HG02798 (cell line): ENCODE results near the gene KRTAP12-3.
"Not testable (repeated sequence)": the region's sequence is repeated elsewhere in the genome, so short reads cannot be mapped to it uniquely, and the experiment has no call there.

Experiments used
- ATAC-seq: cut with Tn5 transposase; IDR thresholded peaks from one replicate; pipeline ENCODE4 v1.9.1; 2021; ENCODE audit warnings: mild to moderate bottlenecking; ENCODE audit not compliant: unreplicated experiment, poor library complexity

KRTAP12-3 gene

DNA sequence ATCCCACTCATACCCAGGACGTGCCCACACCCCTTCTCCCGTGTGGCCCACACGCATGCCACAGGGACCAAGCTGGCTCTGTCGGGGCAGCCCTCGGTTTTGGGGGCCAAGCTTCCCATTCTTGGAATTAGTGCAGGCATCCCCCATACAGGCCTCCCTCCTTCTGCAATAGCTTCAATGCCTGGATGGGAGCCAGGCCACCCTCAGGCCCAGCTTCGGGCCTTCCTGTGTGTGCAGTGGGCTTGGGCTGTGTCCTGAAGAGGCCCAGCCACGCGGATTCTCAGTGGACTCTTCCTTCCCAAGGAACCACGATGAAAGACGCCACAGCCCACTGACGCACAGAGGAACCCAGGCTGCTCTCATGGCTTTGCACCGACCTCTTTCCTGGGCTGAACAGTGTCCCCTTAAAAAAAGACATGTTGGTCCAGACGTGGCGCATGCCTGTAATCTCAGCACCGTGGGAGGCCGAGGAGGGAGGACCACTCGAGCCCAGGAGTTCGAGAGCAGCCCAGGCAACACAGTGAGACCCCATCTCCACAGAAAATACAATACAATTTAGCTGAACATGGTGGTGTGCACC lies 8.1 kb upstream of the KRTAP12-3 start:
- ATAC-seq: no peak

DNA sequence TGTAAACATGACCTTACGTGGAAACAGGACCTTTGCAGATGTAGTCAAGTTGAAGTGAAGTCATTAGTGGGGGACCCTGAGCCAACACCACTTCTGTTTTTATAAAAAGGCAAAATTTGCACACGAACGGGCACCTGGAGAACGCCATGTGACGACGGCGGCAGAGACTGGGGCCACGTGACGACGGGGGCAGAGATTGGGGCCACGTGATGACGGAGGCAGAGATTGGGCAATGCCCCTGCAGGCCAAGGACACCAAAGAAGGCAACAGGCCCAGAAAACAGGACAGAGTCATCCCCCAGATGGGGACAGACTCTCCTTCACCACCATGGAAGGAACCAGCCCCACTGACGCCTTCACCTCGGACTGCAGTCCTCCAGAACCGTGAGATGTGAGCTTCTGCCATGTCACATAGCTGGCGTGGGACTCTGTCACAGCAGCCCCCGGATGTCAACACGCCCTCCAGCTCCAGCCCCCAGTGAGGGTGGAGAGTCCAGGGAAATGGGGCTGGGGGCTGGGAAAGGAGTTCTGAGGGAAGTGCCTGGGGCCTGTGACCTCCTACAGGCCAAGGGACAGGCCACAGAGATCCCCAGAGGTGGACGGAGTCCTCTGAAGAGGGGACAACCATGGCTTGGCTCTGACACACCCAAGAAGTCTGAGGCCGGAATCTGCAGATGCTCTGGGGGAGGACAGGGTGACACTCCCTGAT lies 7.3 kb upstream of the KRTAP12-3 start:
- no peak for ATAC-seq

DNA sequence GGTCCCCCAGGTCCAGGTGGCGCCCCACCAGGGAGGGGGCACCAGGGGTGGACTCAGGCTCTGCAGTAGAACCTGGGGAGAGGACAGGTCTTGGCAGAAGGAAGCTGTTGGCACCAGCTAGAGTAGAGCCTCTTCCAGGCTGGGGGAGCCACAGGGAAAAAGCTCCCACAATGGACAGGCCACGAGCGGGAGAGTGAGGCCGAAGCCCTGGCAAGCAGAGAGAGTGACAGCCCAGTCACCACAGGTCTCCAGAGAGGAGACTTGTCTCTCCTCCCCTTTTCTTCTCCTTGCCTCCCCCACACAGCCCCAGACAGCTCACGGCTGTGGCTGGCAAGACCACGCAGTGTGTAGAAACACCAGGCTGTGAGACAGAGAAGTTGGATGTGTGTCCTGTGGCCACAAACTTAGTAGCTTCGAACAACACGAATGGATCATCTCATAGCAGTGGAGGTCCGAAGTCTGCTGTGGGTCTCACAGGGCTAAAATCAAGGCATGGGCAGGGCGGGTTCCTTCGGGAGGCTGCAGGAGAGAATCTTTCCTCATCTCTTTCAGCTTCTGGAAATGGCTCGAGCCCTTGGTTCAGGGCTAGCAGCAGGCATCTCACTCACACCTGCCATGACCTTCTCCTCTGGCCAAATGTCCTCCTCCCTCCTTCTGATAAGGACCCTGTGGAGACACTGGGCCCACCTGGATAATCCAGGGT lies 6.6 kb upstream of the KRTAP12-3 start:
- ATAC-seq: no peak

DNA sequence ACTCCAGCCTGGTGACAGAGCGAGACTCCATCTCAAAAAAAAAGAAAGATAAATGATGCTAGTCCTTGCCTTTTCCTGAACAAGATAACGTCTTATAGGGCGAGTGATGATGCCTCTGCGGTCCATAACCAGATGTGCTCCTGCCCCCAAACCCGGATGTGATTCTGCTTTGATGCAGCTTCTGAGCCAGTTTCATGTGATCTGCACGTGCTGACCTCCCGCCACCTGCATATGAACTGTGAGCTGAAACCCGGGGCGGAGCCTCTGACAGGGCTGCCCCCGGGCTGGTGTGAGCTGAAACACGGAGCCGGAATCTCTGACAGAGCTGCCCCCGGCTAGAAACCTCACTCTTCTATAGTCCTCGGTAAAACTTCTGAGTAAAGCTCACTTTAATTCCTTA lies 4.6 kb upstream of the KRTAP12-3 start:
- ATAC-seq: no peak

DNA sequence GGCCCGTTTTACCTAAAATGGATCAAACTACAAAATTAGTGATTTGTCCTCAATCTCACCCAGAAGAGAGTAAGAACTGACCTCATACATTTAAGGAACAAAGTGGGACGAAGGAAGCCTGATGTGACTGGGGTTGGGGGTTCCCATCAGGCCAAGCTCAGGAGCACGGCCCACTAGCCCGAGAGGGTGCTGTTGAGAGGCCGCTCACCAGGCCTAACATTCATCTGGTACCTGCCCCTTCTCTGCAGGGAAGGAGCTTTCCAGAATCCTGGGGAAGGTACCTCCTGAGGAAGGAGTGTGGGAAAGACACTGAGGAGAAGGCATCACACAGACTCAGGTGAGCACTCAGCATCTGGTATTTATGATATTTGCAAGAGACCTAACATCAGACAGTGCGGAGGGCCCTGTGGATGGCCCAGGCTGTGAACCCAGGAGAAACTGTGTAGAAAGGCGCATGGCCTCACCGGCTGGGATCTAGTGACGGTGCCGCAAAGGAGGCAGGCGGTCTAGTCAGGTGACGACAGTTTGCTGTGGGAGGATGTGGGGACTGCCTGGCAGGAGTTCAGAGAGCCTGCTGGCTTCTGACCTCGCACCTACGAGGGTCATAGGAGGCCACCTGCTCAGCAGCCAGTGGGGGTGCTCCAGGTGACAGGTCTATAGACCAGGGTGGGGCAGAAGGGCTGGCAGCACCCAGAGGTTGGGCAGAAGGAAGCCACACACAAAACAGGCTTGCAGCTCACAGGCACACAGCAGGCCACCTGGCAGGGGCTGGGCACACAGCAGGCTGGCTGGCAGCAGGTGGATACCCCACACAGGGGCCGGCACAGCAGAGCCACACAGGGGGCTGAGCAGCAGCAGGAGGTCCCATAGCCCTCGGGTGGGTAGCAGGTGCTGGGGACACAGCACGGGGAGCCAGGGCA lies 3.8 kb upstream of the KRTAP12-3 start:
- no peak for ATAC-seq

DNA sequence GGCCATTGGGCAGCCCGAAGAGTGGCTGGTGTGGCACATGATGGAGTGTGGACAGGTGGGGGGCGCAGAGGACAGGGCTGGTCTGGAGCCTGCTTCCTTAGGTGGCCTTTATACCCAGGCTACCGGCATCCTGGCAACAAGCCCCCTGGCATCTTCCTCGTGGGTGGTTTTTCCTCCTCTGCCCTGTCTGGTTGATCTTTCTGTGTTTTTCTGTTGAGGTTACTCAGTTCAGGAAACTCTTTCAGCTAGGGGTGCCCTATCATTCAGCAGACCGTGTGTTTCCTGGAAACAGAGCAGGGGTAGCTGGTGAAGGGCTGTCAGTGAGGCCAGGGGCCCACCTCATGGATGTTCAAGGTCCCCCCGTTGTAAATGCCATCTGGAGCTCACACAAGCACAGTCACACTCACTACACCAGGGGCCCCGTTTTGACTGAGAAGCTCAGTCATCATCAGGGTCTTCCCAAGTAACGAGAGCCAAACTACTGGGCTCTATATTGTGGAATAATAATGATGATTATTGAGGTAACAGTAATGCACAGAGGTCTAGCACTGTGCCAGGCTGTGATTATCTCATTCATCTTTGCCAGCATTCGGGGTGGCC lies 3.1 kb upstream of the KRTAP12-3 start, which contains the start of gene KRTAP12-4:
Gene KRTAP12-4, minus strand, starts transcription at position 84 of the 600 bp plus-strand sequence. Its CDS starts 45 bp downstream, at position 39.
- no peak for ATAC-seq

DNA sequence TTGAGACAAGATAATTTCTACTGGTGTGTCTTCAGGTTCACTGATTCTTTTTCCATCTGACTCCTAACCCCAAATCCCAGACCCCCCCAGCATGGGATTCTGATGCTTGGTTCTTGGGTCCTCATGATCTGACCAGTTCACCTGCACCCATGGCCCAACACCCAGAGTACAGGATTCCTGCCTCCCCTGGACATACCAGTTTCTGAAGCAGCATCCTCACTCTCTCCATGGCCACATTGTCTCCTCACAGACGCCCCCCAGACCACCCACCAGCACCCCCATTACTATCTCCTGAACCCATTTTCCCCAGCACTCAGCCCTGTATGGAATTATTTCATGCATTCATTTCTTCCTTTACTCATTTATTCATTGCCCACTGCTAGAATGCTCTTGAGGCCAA lies 864 bp upstream of the KRTAP12-3 start:
- no peak for ATAC-seq

DNA sequence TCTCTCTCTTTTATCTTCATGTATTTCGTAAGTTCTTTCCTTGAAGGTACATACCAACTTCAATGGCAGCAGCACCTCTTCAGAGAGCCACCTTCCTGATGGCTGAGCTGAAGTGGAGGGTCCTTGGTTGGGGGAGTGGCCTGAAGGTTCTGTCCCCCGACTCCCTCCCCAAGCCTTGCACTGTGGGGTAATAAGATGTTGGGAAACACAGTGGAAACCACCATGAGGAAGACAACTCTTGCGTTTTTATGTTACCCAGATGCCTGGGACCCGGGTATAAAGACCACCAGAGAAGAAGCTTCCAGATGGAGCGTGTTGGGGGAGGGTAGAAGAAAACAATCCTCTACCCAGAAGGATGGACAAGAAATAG lies 794 bp downstream of the KRTAP12-3 start:
- ATAC-seq: no peak

DNA sequence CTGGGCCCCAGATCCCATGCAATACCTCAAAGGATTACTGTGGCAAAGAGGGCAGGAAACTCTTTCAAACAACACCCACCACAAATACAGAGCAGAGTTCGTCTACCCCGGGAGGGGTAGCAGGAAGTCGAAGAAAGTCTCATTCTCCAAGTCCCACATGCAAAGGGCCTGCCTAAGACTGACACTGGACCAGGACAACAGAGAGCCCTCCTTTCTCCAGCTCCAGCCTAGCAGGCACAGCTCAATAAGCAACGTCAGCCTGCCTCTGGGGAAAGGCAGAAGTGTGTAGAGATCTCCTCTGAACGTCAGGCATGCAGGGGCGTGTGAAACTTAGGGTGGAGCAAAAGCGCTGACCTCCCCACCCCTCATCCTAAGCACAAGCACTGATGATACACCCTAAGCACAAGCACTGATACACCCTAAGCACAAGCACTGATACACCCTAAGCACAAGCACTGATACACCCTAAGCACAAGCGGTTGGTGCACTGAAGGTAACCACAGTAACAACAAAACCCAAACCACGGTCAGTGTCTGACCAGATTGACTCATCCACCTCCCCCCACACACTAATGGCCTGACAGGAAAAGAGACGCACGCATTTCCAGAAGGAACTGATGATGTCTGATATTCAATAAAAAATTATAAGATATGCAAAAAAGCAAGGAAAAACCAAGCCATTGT lies 1.3 kb downstream of the KRTAP12-3 start:
- no peak for ATAC-seq

DNA sequence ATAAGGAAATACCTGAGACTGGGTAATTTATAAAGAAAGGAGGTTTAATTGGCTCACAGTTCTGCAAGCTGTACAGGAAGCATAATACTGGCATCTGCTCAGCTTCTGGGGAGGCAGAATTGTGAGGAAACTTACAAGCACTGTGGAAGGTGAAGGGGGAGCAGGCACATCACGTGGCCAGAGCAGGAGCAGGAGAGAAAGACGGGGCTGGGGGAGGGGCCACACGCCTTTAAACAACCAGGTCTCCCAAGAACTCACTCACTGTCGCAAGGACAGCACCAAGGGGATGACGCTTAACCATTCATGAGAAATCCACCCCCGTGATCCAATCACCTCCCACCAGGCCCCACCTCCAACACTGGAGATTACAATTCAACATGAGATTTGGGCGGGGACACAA lies 3.8 kb downstream of the KRTAP12-3 start:
- ATAC-seq: not testable (repeated sequence)

DNA sequence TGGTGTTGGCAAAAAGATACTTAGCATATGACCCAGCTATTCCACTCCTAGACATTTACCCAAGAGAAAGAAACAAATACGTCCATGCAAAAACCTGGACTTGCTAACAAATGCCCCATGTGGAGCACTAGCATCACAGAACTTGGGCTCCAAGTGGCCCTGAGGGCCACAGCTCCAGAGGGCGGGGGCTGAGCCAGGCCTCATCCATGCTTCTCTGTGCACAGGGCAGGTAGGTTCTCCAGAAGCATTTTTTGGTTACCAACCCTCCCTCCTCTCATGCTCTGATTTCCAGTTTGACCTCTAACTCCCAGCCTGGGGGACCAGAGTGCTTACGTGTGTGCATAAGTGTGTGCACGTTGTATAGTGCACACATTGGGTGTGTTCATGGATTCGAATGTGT lies 7.0 kb downstream of the KRTAP12-3 start:
- no peak for ATAC-seq

DNA sequence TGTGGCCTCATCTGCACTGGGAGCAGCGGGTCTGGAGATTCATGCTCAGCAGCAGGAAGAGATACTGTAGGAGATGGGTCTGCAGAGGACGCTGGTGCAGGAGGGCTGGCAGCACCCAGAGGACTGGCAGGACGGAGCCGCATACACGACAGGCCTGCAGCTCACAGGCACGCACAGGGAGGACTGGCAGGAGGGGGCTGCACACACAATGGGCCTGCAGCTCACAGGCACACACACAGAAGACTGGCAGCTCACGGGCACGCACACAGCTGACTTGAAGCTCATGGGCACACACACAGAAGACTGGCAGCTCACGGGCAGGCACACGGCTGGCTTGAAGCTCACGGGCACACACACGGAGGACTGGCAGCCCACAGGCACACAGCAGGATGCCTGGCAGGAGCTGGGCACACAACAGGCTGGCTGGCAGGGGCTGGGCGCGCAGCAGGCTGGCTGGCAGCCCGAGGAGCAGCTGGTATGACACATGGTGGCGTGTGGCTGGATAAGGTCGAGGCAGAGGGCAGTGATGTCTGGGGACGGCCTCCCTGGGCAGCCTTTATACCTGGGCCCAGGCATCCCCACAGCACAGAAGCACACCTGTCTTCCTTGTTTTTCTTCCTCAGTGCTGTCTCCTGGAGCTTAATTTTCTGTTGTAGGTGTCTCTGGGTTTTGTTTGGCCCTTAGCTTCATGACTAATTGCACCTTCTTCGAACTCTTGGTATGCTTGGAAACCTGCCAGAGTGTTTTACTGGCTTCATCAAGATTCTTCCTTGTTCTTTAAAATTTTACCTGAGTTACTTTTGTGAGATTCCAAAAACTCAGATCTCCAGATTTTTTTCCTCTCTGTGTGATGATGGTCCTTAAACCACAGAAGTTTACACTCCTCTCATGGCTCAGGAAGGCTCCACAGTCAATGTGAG lies 8.9 kb downstream of the KRTAP12-3 start, which contains the start of gene KRTAP12-2:
Gene KRTAP12-2, minus strand, starts transcription at position 527 of the 920 bp plus-strand sequence. Its CDS starts 41 bp downstream, at position 486.
- no peak for ATAC-seq

DNA sequence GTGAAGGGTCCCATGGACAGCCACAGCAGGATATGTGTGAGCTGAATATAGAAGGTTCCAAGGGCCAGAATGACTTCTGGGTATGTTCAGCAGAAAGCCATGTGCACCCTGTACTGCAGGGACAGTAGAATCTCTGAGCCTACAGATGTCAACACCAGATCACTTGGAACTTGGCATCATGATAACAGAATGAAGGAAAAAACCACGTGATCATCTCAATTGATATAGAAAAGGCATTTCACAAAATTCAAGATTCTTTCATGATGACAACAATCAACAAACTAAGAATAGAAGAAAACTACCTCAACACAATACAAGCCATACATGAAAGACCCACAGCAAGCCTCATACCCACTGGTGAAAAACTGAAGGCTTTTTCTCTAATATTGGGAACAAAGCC lies 9.9 kb downstream of the KRTAP12-3 start:
- ATAC-seq: no peak

DNA sequence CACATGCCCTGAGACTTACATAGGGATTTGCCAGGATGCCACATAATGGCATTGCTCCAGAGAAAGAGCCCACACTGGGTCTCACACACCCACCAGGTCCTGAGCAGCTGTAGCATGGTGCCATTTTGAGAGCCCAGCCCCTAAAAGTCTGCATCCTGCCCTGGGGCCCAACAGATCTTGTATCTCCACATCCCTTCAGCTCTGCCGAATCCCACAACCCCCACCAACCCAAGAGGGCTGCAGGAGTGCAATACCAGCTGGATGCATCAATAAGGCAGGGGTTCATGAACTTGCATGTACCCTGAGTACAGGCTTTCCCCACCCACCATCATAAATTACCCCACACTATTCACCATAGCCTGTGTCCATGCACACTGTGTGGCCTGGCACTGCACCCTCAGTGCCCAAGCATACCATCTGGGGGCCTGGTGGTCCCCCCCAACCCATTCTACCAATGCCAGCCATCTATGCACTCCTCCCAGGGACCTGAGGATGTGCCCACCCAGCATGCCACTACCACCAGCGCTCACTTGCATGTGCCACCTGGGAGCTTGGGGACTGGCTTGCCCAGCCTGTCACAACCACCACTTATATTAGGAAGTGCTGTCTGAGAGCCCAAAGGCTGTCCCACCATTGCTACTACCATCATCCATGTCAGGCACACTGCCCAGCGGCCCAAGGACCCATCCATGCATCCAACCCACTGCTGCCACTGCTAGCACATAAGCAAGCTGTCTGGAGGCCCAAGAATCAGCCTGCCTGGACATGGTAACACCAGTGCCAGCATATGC lies 13.1 kb downstream of the KRTAP12-3 start:
- no peak for ATAC-seq

DNA sequence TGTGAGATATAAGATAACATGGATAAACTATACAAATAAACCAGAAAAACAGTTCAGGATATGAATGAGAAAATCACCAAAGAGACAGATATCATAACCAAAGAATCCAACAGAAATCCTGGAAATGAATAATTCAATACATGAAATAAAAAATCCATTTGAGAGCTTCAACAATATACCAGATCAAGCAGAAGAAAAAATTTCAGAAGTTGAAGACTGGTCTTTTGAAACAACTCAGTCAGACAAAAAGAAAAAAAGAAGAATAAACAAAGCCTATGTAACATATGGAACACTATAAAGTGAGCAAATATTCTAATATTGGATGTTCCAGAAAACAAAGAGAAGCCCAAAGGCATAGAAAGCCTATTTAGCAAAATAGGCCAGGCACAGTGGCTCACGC lies 14.2 kb downstream of the KRTAP12-3 start:
- no peak for ATAC-seq

DNA sequence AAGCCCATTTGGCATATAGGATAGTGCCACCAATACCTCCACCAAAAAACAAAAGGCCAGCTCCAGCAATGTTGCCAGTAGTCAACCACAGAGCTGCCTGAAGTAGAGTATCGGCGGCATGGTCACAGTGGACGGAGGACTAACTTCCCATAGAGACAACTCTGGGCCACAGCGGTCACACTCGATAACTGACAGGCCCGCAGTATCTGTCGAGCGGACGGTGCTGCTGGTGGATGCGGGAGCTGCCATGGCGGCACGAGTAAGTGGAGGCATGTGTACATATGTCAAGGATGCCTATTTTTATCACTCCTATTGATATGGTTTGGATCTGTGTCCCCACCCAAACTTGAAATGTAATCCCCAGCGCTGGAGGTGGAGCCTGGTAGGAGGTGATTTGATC lies 20.1 kb downstream of the KRTAP12-3 start:
- ATAC-seq: no peak

DNA sequence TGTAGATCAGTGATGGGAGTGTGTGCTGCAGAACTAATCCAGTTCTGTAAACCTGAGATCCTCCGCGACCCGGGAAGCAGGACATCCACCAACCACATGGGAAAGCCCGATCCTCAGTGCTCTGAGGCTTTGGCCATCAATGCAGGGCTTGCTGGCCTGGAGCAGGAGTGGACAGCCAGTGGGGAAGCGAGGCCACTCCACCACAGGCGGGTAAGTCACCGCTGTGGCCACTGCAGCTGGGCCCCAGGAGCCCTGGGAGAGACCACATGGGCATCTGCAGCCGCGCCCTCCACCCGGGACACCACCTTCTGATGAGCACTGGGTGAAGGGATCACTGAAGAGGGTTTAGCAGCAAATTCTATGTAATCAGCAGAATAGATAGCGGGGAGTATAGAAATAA lies 23.4 kb downstream of the KRTAP12-3 start:
- ATAC-seq: no peak
